SK-N-SH treated with all-trans-retinoic acid at 6 μM for 48 hours (cell line): ENCODE measurements around the gene NFATC3.
"Not testable (repeated sequence)": the region's sequence is repeated elsewhere in the genome, so short reads cannot be mapped to it uniquely, and the experiment has no call there.

Experiments
- ATAC-seq: fragments of 200-7000 bp; cut with Tn5 transposase; 3 replicates; pipeline ENCODE4 v1.9.1; 2020; ENCODE audit warnings: mild to moderate bottlenecking, moderate library complexity
- BACH2 ChIP-seq: fragments of 250-450 bp; sonication (Bioruptor Pico); IDR thresholded peaks from 2 replicates; pipeline ENCODE4 v1.9.0; 2021; ENCODE audit warnings: mild to moderate bottlenecking, borderline replicate concordance
- CREB5 ChIP-seq: fragments of 250-450 bp; sonication (Bioruptor Pico); IDR thresholded peaks from 2 replicates; pipeline ENCODE4 v1.5.1; 2020; ENCODE audit warnings: low read depth, mild to moderate bottlenecking, moderate library complexity
- CSDC2 ChIP-seq: fragments of 250-450 bp; sonication (Bioruptor Pico); IDR thresholded peaks from 2 replicates; pipeline ENCODE4 v1.5.0; 2020; ENCODE audit warnings: mild to moderate bottlenecking, moderate library complexity
- CSRNP3 ChIP-seq: fragments of 250-450 bp; sonication (Bioruptor Pico); IDR thresholded peaks from 2 replicates; pipeline ENCODE4 v1.5.1; 2021; ENCODE audit warnings: mild to moderate bottlenecking, moderate library complexity
- ESRRG ChIP-seq: fragments of 250-450 bp; sonication (Bioruptor Pico); IDR thresholded peaks from 2 replicates; pipeline ENCODE4 v1.6.1; 2021; ENCODE audit warnings: mild to moderate bottlenecking
- GLIS3 ChIP-seq: fragments of 250-450 bp; sonication (Bioruptor Pico); IDR thresholded peaks from 2 replicates; pipeline ENCODE4 v1.5.0; 2020; ENCODE audit warnings: mild to moderate bottlenecking, moderate library complexity
- ISL1 ChIP-seq: fragments of 250-450 bp; sonication (Bioruptor Pico); IDR thresholded peaks from 2 replicates; pipeline ENCODE4 v2.1.2; 2022; ENCODE audit warnings: mild to moderate bottlenecking, moderate library complexity
- OSR1 ChIP-seq: fragments of 250-450 bp; sonication (Bioruptor Pico); IDR thresholded peaks from 2 replicates; pipeline ENCODE4 v1.8.0; 2022; ENCODE audit warnings: moderate library complexity, mild to moderate bottlenecking, inconsistent platforms
- PATZ1 ChIP-seq: fragments of 250-450 bp; sonication (Bioruptor Pico); IDR thresholded peaks from 2 replicates; pipeline ENCODE4 v1.8.0; 2020; ENCODE audit warnings: mild to moderate bottlenecking, moderate library complexity, borderline replicate concordance
- POU6F1 ChIP-seq: fragments of 250-450 bp; sonication (Bioruptor Pico); IDR thresholded peaks from 2 replicates; pipeline ENCODE4 v1.8.0; 2021; ENCODE audit warnings: low read depth, mild to moderate bottlenecking, moderate library complexity, borderline replicate concordance
- PPARA ChIP-seq: fragments of 250-450 bp; sonication (Bioruptor Pico); IDR thresholded peaks from 2 replicates; pipeline ENCODE4 v1.5.0; 2020; ENCODE audit warnings: mild to moderate bottlenecking, borderline replicate concordance
- RARB ChIP-seq: fragments of 250-450 bp; sonication (Bioruptor Pico); IDR thresholded peaks from 2 replicates; pipeline ENCODE4 v1.8.0; 2021; ENCODE audit warnings: mild to moderate bottlenecking, moderate library complexity
- SNAI2 ChIP-seq: fragments of 250-450 bp; sonication (Bioruptor Pico); IDR thresholded peaks from 2 replicates; pipeline ENCODE4 v1.5.0; 2020; ENCODE audit warnings: mild to moderate bottlenecking, moderate library complexity
- TCF4 ChIP-seq: fragments of 250-450 bp; sonication (Bioruptor Pico); IDR thresholded peaks from 2 replicates; pipeline ENCODE4 v1.8.0; 2021; ENCODE audit warnings: mild to moderate bottlenecking, moderate library complexity, borderline replicate concordance
- ZC3H10 ChIP-seq: fragments of 250-450 bp; sonication (Bioruptor Pico); IDR thresholded peaks from 2 replicates; pipeline ENCODE4 v1.5.1; 2021; ENCODE audit warnings: mild to moderate bottlenecking, moderate library complexity
- ZFP30 ChIP-seq: fragments of 450-650 bp; formaldehyde crosslinking; IDR thresholded peaks from 2 replicates; pipeline ENCODE4 v1.5.0; 2022; ENCODE audit warnings: mild to moderate bottlenecking, moderate library complexity
- ZNF565 ChIP-seq: fragments of 450-650 bp; formaldehyde crosslinking; conservative IDR thresholded peaks from 2 replicates; pipeline ENCODE4 v1.5.0; 2020; ENCODE audit warnings: low read depth, mild to moderate bottlenecking, moderate library complexity
- ZNF70 ChIP-seq: fragments of 450-650 bp; formaldehyde crosslinking; IDR thresholded peaks from 2 replicates; pipeline ENCODE4 v1.5.0; 2020; ENCODE audit warnings: mild to moderate bottlenecking, moderate library complexity
- ZNF8 ChIP-seq: fragments of 450-650 bp; formaldehyde crosslinking; IDR thresholded peaks from 2 replicates; pipeline ENCODE4 v1.5.0; 2020; ENCODE audit warnings: mild to moderate bottlenecking, moderate library complexity
- TF ChIP-seq, protein P1 (sequence below): fragments of 250-450 bp; sonication (Bioruptor Pico); IDR thresholded peaks from 2 replicates; pipeline ENCODE4 v1.5.0; 2020; ENCODE audit warnings: mild to moderate bottlenecking, moderate library complexity

The NFATC3 gene

DNA sequence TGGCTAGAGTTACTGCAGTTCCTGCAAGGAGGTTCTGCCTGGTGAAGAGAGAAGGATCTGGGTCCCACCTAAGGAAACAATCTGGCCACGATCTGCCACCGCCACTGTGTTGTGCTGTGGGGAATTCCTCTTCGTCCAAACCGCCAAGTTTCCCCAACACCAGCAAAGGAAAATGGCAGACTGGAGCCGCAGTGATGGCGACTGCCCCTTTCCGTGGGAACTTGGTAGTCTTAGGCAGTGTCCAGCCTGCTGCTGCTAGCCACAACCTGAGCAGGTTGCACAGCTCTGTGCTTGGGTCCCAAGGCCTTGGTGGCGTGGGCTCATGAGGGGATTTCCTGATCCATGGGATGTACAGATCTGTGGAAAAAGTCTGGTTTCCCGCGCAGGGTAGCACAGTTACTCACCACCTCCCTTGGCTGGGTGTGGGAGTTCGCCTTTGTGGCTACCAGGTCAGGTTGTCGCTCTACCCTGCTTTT lies 28.6 kb downstream of the NFATC3 start:
- ATAC-seq: no peak
- no peak for TF ChIP-seq CREB5 (CRISPR knock-in tag)
- no peak for TF ChIP-seq ZNF8 (CRISPR knock-in tag)
- TF ChIP-seq GLIS3 (CRISPR knock-in tag): no peak
- no peak for TF ChIP-seq TCF4 (CRISPR knock-in tag)
- TF ChIP-seq BACH2 (CRISPR knock-in tag): no peak
- no peak for TF ChIP-seq CSRNP3
- TF ChIP-seq ZFP30: no peak
- no peak for TF ChIP-seq ZNF565 (CRISPR knock-in tag)
- TF ChIP-seq, protein P1, sequence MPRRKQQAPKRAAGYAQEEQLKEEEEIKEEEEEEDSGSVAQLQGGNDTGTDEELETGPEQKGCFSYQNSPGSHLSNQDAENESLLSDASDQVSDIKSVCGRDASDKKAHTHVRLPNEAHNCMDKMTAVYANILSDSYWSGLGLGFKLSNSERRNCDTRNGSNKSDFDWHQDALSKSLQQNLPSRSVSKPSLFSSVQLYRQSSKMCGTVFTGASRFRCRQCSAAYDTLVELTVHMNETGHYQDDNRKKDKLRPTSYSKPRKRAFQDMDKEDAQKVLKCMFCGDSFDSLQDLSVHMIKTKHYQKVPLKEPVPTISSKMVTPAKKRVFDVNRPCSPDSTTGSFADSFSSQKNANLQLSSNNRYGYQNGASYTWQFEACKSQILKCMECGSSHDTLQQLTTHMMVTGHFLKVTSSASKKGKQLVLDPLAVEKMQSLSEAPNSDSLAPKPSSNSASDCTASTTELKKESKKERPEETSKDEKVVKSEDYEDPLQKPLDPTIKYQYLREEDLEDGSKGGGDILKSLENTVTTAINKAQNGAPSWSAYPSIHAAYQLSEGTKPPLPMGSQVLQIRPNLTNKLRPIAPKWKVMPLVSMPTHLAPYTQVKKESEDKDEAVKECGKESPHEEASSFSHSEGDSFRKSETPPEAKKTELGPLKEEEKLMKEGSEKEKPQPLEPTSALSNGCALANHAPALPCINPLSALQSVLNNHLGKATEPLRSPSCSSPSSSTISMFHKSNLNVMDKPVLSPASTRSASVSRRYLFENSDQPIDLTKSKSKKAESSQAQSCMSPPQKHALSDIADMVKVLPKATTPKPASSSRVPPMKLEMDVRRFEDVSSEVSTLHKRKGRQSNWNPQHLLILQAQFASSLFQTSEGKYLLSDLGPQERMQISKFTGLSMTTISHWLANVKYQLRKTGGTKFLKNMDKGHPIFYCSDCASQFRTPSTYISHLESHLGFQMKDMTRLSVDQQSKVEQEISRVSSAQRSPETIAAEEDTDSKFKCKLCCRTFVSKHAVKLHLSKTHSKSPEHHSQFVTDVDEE: no peak
- no peak for TF ChIP-seq OSR1 (CRISPR knock-in tag)
- TF ChIP-seq ESRRG (CRISPR knock-in tag): no peak
- no peak for TF ChIP-seq ZNF70
- no peak for TF ChIP-seq POU6F1
- TF ChIP-seq CSDC2 (CRISPR knock-in tag): no peak
- TF ChIP-seq PPARA (CRISPR knock-in tag): no peak
- no peak for TF ChIP-seq SNAI2

DNA sequence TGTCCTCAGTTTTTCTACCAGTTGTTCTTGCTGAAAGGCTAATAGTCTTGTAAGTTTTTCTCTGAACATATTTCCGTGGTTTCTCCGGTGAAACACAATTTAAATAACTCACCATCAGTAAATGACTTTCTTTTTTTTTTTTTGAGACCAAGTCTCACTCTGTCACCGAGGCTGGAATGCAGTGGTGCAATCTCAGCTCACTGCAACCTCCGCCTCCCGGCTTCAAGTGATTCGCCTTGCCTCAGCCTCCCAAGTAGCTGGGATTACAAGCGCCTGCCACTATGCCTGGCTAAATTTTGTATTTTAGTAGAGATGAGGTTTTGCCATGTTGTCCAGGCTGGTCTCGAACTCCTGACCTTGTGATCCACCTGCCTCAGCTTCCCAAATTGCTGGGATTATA lies 29.8 kb downstream of the NFATC3 start:
- ATAC-seq: not testable (repeated sequence)

DNA sequence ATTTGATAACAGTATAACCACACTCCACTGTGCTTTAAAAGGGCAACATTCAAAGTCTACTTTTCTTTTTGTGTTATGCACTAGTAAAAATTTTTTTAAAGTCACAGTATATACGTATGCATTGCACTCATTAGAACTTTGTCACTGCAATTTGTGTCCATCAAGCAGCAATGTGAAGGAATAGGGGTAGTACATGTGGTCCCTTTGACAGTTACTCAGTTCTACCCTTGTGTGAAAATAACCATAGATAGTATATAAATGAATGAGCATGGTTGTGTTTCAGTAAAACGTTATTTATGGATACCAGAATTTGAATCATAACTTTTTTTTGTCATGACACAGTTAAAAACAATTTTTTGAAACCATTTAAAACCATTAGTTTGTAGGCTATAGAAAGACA lies 30.7 kb downstream of the NFATC3 start:
- no peak for TF ChIP-seq RARB
- TF ChIP-seq CREB5 (CRISPR knock-in tag): no peak
- no peak for TF ChIP-seq ZC3H10
- TF ChIP-seq ZNF8 (CRISPR knock-in tag): no peak
- no peak for ATAC-seq

DNA sequence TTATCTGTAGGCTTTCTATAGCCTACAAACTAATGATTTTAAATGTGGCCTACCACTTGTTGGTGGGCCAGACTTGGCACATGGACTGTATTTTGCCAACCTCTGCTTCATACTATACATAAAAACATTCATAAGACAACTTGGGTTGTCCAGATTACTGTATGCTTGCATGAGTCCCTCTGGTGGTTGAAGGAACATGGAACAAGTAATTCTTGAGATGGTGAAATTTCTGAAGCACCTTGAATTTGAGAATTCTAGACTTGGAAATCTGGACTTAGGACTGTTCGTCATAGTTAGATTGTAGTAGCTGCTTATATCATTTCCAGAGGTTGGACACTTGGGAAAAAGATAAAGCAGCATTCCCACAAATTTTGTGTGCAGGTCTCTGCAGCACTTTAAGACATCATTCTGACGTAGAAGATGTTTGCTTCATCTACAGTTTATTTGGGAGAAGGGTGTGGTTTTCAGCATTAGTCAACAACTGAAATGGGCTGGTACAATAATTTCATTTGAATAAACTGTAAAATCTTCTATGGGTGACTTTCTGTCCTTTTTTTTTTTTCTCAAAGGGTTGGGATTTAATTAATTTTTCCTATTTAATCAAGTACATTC lies 31.2 kb downstream of the NFATC3 start:
- ATAC-seq: peak; percentile 60
- TF ChIP-seq PPARA (CRISPR knock-in tag) (no peak), PATZ1 (CRISPR knock-in tag) (no peak), ISL1 (no peak), ZFP30 (no peak), CREB5 (CRISPR knock-in tag) (no peak)
- TF ChIP-seq, protein P1: no peak
